Measurements from ENCODE around the gene SERPINB1. TPM values are rescaled to one million over a fixed set of nuclear protein-coding genes. Genes with fewer than 3 reads are reported as not detected.

SERPINB1 gene
- total and polyA plus RNA-seq, 11 donors: 15.4 to 55.6 (median 22.2) TPM

DNA sequence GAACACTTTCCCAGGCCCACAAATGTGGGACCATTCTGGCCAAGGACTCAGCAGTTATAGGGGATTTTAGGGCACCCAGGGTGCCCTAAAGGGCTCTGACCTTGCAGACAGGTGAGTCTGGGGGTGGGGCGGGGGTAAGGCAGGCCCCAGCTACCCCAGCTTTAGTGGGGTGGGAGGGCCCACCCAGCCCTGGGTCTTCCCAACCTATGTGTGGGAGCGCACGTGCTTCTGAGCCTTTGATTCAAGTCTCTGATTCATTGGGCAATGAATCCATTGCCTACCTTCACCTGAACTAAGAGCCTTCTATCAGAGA lies 958 bp downstream of the SERPINB1 start:
- H3K36me3 ChIP-seq: peaks cover 0 to 46% (median 42%) of the 10 kb centered on the region in 9 donors
- no peaks in the 10 kb centered on the region for H3K27me3 ChIP-seq
- peak overlapping the region; percentile 89 to 99 (median 97) for H3K27ac ChIP-seq
- peaks cover 9 to 64% (median 28%) of the 10 kb centered on the region in 12 donors for H3K4me1 ChIP-seq
- DNase-seq: no peak
- no peak for ATAC-seq
- peak overlapping the region; percentile 39 to 82 (median 67) for H3K4me3 ChIP-seq
- H3K9me3 ChIP-seq: no peaks in the 10 kb centered on the region
- intact Hi-C loops (cut with DNase I): loop anchor here (2.0 to 10.0 kb wide), 8 partner anchors 48 to 222 kb away; no protein-coding TSS in a partner anchor
- TF ChIP-seq, protein P1, sequence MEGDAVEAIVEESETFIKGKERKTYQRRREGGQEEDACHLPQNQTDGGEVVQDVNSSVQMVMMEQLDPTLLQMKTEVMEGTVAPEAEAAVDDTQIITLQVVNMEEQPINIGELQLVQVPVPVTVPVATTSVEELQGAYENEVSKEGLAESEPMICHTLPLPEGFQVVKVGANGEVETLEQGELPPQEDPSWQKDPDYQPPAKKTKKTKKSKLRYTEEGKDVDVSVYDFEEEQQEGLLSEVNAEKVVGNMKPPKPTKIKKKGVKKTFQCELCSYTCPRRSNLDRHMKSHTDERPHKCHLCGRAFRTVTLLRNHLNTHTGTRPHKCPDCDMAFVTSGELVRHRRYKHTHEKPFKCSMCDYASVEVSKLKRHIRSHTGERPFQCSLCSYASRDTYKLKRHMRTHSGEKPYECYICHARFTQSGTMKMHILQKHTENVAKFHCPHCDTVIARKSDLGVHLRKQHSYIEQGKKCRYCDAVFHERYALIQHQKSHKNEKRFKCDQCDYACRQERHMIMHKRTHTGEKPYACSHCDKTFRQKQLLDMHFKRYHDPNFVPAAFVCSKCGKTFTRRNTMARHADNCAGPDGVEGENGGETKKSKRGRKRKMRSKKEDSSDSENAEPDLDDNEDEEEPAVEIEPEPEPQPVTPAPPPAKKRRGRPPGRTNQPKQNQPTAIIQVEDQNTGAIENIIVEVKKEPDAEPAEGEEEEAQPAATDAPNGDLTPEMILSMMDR (IDR thresholded peaks at IDR 0.05): no peak
- TF ChIP-seq POLR2A (IDR thresholded peaks at IDR 0.05): no peak
- WGBS, 4 donors: 73 to 82% (median 77%) methylated on average over 2 to 3 of the region's 3 CpGs

DNA sequence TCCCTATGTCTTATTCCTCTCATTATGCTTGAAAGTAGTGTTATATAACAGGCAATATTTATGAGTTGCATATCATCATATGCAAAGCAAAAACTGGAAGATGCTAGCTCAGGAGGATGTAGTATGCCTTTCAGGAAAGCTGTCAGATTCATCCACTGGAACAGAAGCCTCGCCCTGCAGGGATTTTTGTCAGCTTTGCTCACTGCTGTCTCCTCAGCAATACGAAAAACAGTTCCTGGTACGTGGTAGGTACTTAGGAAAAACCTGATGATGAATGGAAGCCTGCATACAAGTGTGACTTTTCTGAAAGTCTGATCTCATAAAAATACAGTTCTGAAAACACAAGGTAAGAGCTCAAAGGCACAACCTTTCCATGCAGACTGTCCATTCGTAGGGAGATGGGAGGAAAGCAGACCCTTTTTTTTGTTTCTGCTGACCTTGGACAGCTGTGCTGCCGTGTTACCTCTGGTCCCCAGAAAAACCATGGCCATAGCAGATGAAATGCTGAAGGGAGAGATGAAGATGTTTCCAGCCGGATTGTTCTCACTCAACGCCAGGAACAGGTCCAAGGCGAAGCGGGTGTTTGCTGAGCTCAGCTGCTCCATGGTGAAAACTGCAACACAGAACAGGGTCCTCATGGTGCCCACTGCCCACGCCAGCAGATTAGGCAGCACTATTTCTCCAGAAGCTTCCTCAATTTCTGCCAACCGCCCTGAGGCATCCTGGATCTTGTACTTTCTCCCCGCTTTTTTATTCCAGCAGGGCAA lies 1.5 kb downstream of the SERPINB1 start:
- intact Hi-C loops (cut with DNase I): loop anchor here (2.0 to 10.0 kb wide), 9 partner anchors 43 to 222 kb away; no protein-coding TSS in a partner anchor
- no peak for ATAC-seq
- peaks cover 9 to 64% (median 28%) of the 10 kb centered on the region in 12 donors for H3K4me1 ChIP-seq
- no peak for DNase-seq
- peak overlapping the region; percentile 89 to 99 (median 97) for H3K27ac ChIP-seq
- peak overlapping the region in 11 of 12 donors; percentile 46 to 82 (median 69) for H3K4me3 ChIP-seq
- 48 to 62% (median 62%) methylated on average over 12 of the region's 12 CpGs for WGBS, 4 donors
- no peaks in the 10 kb centered on the region for H3K9me3 ChIP-seq
- TF ChIP-seq, protein P1 (IDR thresholded peaks at IDR 0.05): no peak
- no peak for TF ChIP-seq POLR2A (IDR thresholded peaks at IDR 0.05)
- peaks cover 0 to 52% (median 47%) of the 10 kb centered on the region in 9 donors for H3K36me3 ChIP-seq
- no peaks in the 10 kb centered on the region for H3K27me3 ChIP-seq

- H3K36me3 ChIP-seq: peaks cover 0 to 59% (median 55%) of the 10 kb centered on the region in 9 donors
- TF ChIP-seq POLR2A (IDR thresholded peaks at IDR 0.05): no peak
- TF ChIP-seq, protein P1 (IDR thresholded peaks at IDR 0.05): no peak
- H3K9me3 ChIP-seq: no peaks in the 10 kb centered on the region
- H3K4me3 ChIP-seq: peak overlapping the region in 8 of 12 donors; percentile 6 to 82 (median 67)
- 67 to 74% (median 71%) methylated on average over 9 of the region's 9 CpGs for WGBS, 4 donors
- H3K27ac ChIP-seq: peak overlapping the region in 4 of 12 donors; percentile 90 to 97 (median 96)
- no peaks in the 10 kb centered on the region for H3K27me3 ChIP-seq
- intact Hi-C loops (cut with DNase I): loop anchor here in 1 of 10 donors (5.0 kb wide), 1 partner anchor 42 kb away; no protein-coding TSS in a partner anchor
- DNase-seq (peak in 2 of 5 donors; percentile 20 to 59), ATAC-seq (no peak)
- H3K4me1 ChIP-seq: peaks cover 9 to 64% (median 28%) of the 10 kb centered on the region in 12 donors
Observed at GRCh38 chr6:2839195-2839981, 2.3 kb downstream of the SERPINB1 start.

DNA sequence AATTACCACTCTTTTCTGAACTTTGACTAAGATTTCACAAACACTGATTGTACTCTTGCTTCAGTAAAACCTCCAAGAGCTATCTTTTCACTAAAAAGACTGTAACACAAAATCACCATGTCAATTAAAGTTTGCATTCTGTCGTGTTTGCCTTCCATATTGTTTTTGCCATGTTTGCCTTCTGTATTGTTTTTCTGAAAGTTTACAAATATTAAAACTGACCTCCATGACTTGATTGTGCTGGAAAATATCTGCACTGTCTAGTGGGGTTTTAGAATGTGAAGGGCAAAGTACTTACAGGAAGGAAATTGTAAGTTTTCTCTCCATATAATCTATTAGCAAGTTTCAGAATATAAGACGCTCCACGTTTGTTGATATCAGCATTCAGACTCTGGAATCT lies 3.4 kb downstream of the SERPINB1 start:
- Histone ChIP-seq H3K4me3 (no peak overlapping the region), H3K27ac (no peak overlapping the region), H3K4me1 (peaks cover 9 to 59% (median 28%) of the 10 kb centered on the region in 12 donors), H3K9me3 (no peaks in the 10 kb centered on the region), H3K27me3 (no peaks in the 10 kb centered on the region), H3K36me3 (peaks cover 0 to 68% (median 65%) of the 10 kb centered on the region in 9 donors)
- no peak for ATAC-seq
- WGBS, 4 donors: 81 to 83% (median 82%) methylated on average over 3 of the region's 3 CpGs
- intact Hi-C loops (cut with DNase I): loop anchor here in 1 of 10 donors (5.0 kb wide), 1 partner anchor 41 kb away; no protein-coding TSS in a partner anchor
- no peak for DNase-seq
- TF ChIP-seq, protein P1 (IDR thresholded peaks at IDR 0.05): no peak
- no peak for TF ChIP-seq POLR2A (IDR thresholded peaks at IDR 0.05)
